NCI-H2196 treated with DMSO at 0.1 percent for 48 hours (cell line): ENCODE data around the gene ASCC3.

ENCODE experiments used
- DNase-seq: peaks from one replicate; lab custom pipeline; 2025; ENCODE audit not compliant: unreplicated experiment; lab: John Stamatoyannopoulos, UW

Gene ASCC3

GRCh38 chr6:100599088-100599770 lies 281.9 kb downstream of the ASCC3 start:
- DNase-seq, result no peak

DNA sequence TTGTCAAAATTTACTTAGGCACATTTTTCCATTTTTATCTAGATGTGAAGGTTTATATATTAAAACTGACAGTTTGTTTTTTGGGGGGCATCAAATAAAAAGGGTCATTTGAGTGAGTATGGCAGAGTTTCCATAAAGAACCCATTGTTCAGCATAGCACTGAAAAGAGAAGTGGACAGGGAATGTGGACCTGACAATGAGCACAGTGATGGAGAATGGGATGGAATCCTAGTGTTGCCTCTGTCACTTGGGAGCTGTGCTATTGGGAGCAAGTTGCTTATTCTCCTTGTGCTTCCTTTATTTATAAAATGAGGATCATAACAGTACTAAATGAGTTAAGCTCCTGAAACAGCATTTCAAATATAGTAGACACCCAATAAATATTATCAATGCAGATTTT lies 285.7 kb downstream of the ASCC3 start:
- no peak for DNase-seq

- no peak for DNase-seq
Measured at GRCh38 chr6:100593522-100593921, 287.6 kb downstream of the ASCC3 start.

DNA sequence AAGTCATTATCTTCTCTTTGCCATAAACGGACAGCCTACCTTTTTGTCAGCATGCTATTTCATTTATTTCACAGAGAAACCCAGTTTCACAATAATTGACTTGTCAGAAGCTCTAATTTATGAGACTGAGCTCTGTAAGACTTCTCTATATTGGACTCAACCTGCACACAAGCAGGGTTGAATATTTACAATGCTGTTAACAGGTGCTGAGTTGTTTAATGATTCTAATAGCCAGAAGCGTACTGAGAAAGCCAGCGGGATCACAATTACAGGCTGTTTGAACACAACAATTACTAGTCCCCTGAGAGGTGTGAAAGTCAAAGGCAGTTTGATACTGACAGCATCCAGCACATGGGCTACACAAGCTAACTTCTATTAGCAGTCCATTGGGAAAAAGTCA lies 288.2 kb downstream of the ASCC3 start:
- DNase-seq, result no peak

DNA sequence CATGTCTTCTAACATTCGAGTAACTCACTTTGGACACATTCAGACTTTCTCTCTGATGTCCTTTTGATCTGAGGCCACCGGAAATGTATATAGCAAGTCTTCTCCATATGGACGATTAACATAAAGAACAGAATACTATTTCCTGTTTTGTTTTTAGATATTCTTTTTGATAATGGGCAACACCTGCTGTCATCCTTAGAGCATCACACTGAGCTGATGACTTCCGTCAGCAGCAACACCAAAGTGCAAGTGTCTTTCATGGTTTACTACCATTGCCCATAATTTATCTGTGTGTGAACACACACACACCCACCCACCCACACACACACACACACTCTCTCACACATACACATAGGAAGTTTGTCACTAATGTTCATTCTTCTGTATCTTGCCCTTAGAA lies 303.7 kb downstream of the ASCC3 start:
- no peak for DNase-seq

DNA sequence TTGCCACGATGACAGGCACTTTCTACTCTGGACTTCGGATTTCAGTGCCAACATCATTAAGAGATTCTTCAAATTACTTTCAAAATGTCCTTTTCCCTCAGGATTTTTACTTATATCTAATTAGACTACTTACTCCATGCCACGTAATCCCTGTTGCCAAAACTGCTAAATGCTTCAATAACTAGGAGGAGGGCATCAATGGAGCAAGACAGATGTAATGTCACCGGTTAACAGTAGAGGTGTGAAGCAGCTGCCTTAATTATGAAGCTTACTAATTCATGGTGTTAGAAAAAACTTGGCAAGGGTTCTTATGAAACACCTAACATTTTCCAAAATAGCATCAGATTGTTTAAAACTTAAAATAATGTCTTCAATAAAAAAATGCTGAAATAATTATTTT lies 305.2 kb downstream of the ASCC3 start:
- no peak for DNase-seq

DNA sequence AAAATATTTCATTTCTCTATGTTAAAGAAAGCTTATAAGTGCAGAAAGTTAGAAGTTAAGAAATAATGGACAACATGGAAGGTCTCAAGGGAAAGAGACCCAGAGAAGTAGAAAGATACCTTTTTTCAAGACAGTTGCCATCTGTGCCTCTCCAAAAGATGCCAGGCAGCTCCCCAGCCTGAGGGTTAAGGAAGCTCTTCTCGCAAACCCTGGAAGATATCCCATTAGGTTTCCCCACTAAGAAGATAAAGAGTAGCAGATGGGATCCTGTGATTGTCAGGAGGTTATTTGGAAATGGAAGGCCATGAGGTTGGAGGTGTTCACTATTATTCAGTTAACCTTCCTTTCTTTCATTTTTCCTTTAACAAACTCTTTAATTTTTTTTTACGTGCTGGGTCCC lies 306.3 kb downstream of the ASCC3 start:
- DNase-seq, result no peak

DNA sequence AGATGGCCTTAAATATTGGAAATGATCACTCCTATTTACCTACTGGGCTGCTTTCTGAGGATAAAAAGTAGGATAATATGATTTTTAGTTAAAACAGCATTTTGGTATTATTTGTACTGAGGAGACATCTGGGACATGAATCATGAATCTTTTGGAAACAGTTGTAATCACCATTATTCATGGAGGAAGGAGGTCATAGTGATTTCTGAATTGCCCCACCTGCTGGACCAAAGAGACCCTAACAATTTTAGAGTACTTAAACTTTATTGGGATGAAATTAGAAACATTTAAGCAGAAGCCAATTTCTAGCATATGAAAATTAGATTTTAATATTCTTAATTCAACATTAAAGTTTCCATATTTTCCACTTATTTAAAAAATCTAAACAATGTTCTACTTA lies 308.0 kb downstream of the ASCC3 start:
- DNase-seq, result no peak

DNA sequence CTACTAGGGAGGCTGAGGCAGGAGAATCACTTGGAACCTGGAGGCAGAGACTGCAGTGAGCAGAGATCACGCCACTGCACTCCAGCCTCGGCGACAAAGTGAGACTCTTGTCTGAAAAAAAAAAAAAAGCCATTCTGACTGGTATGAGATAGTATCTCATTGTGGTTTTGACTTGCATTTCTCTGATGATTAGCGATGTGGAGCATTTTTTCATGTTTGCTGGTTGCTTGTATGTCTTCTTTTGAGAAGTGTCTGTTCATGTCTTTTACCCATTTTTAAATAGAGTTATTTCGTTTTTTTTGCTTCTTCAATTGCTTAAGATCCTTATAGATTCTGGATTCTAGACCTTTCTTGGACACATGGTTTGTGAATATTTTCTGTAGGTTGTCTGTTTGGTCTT lies 312.9 kb downstream of the ASCC3 start:
- DNase-seq, result no peak

- no peak for DNase-seq
Measured at GRCh38 chr6:100566563-100566962, 314.6 kb downstream of the ASCC3 start.

GRCh38 chr6:100565439-100566104 lies 315.6 kb downstream of the ASCC3 start:
- no peak for DNase-seq

- DNase-seq, result no peak
Measured at GRCh38 chr6:100559859-100560258, 321.3 kb downstream of the ASCC3 start.

GRCh38 chr6:100554228-100554627 lies 326.9 kb downstream of the ASCC3 start:
- DNase-seq, result no peak

GRCh38 chr6:100553243-100553642 lies 327.9 kb downstream of the ASCC3 start:
- no peak for DNase-seq

GRCh38 chr6:100549406-100550167 lies 331.5 kb downstream of the ASCC3 start:
- no peak for DNase-seq

GRCh38 chr6:100538086-100538485 lies 343.0 kb downstream of the ASCC3 start:
- no peak for DNase-seq

GRCh38 chr6:100518588-100518987 lies 362.5 kb downstream of the ASCC3 start:
- no peak for DNase-seq

- no peak for DNase-seq
Measured at GRCh38 chr6:100517633-100518032, 363.5 kb downstream of the ASCC3 start.

- no peak for DNase-seq
Measured at GRCh38 chr6:100517106-100517505, 364.0 kb downstream of the ASCC3 start.

DNA sequence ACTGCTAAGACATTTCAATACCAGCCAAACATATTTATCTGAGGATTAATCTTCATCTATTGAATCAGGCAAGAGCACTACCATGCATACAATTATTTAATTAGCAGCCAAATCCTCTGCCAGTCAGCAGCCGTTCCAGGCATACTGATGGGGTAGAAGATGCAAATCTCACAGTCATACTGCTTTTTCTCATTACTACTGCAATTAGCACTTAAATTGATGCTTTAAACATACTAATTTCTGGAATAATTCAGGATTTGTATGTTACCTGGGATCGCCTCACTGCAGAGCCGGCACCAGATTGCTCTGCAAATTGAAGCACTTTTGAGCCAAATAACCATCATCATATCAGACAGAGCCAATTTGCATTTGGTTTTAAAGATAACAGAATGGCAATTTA lies 366.5 kb downstream of the ASCC3 start:
- DNase-seq, result no peak

DNA sequence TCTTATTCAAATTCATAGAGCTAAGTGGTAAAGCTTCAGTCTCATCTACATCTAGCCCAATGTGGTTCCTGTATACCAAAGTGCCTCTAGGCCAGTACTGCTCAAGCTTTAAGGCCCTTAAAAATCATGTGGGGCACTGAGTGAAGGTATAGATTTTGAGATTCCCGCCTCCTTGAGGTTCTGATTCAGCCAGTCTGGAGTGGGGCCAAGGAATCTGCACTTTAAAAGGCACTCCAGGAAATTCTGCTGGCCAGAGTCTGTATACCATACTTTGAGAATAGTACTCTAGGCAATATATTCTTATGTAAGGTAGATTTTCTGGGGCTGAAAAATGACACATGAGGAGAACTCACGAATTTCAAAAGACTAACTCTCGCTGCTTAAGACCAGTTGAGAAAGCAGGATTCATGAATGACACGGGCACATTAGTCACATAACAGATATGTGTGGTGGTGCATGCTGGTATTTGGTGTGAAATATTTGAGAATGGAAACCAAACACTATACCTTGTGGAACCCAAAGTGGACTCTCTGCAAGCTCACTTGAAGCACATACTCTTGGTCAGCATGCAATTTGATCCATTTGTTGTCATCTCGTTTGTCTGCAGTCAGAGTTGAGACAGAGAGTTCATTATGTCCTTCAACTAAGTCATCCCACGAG lies 368.8 kb downstream of the ASCC3 start:
- DNase-seq, result no peak

- no peak for DNase-seq
Measured at GRCh38 chr6:100509101-100509500, 372.0 kb downstream of the ASCC3 start.
